ENCODE data around the gene GCM1.
"Not testable (repeated sequence)": the region's sequence is repeated elsewhere in the genome, so short reads cannot be mapped to it uniquely, and the experiment has no call there.

The GCM1 gene

GRCh38 chr6:53172468-53172803 is 23.8 kb upstream of the GCM1 start:
- H3K27ac ChIP-seq = no peak overlapping the region
- H3K4me2 ChIP-seq = peak overlapping the region; percentile 53
- no peaks in the 10 kb centered on the region for H3K27me3 ChIP-seq
- TF ChIP-seq Cebpa-rat (IDR thresholded peaks at IDR 0.05) = no peak
- no peaks in the 10 kb centered on the region for H3K36me3 ChIP-seq
- peaks cover 6% of the 10 kb centered on the region; the same call in 1 of the 2 replicates for H3K4me1 ChIP-seq
- H3K9ac ChIP-seq = no peak overlapping the region
- no peaks in the 10 kb centered on the region for H3K9me3 ChIP-seq
- no peak overlapping the region for H3K4me3 ChIP-seq
- H4K20me1 ChIP-seq = no peaks in the 10 kb centered on the region

- no peak overlapping the region for H3K27ac ChIP-seq
- no peak overlapping the region for H3K4me3 ChIP-seq
- H3K36me3 ChIP-seq = no peaks in the 10 kb centered on the region
- TF ChIP-seq Cebpa-rat (IDR thresholded peaks at IDR 0.05) = no peak
- no peaks in the 10 kb centered on the region for H4K20me1 ChIP-seq
- peaks cover 6% of the 10 kb centered on the region; the same call in 1 of the 2 replicates for H3K4me1 ChIP-seq
- no peak overlapping the region for H3K9ac ChIP-seq
- H3K27me3 ChIP-seq = no peaks in the 10 kb centered on the region
- peak overlapping the region; percentile 53 for H3K4me2 ChIP-seq
- H3K9me3 ChIP-seq = no peaks in the 10 kb centered on the region
These were observed 23.2 kb upstream of the GCM1 start for GRCh38 chr6:53171605-53172467.

DNA sequence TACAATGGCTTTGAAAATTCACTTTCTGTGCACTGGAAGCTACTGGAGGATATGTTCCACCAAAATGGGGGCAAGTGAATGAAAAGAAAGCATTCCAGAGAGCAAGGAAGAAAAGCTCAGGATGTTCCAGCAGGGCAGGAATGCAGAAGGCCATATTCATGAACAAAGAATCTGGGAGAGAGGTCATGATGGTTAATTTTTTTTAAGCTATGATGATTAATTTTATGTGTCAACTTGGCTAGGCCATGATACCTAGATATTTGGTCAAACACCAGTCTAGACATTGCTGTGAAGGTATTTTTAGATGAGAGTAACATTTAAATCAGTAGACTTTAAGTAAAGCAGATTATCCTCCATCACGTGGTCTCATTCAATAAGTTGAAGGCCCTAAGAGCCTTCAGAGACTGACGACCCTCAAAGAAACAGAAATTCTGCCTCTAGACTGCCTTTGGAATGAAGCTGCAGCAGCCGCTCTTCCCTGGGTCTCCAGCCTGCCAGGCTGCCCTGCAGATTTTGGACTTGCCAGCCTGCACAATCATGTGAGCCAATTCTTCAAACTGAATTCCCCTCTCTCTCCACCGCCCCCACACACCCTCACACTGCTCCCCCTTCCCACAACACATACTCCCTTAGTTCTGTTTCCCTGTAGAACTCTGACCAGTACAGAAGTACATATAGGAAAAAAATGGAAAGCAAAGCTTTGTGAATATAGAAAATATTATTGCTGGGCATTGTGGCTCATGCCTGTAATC is 20.1 kb upstream of the GCM1 start:
- Histone ChIP-seq H4K20me1 (no peaks in the 10 kb centered on the region), H3K36me3 (no peaks in the 10 kb centered on the region), H3K4me2 (no peak overlapping the region), H3K27me3 (no peaks in the 10 kb centered on the region), H3K4me1 (peaks cover 6% of the 10 kb centered on the region; the same call in 1 of the 2 replicates), H3K4me3 (no peak overlapping the region), H3K9ac (no peak overlapping the region), H3K9me3 (peaks cover 6% of the 10 kb centered on the region), H3K27ac (no peak overlapping the region)
- TF ChIP-seq Cebpa-rat (IDR thresholded peaks at IDR 0.05) = no peak

- Histone ChIP-seq H3K9ac (no peak overlapping the region), H3K27me3 (no peaks in the 10 kb centered on the region), H4K20me1 (no peaks in the 10 kb centered on the region), H3K4me3 (no peak overlapping the region), H3K27ac (no peak overlapping the region), H3K9me3 (peaks cover 11% of the 10 kb centered on the region), H3K4me1 (0 out of 2 replicates have a peak, but pooled peaks cover 5% of the 10 kb centered on the region), H3K4me2 (no peak overlapping the region), H3K36me3 (no peaks in the 10 kb centered on the region)
- TF ChIP-seq Cebpa-rat (IDR thresholded peaks at IDR 0.05) = no peak
These were observed 16.7 kb upstream of the GCM1 start for GRCh38 chr6:53165293-53165692.

GRCh38 chr6:53162606-53163005 is 14.0 kb upstream of the GCM1 start:
- H3K27me3 ChIP-seq = no peaks in the 10 kb centered on the region
- no peak for TF ChIP-seq Cebpa-rat (IDR thresholded peaks at IDR 0.05)
- peaks cover 11% of the 10 kb centered on the region for H3K9me3 ChIP-seq
- H3K9ac ChIP-seq = no peak overlapping the region
- no peak overlapping the region for H3K4me3 ChIP-seq
- H3K4me1 ChIP-seq = 0 out of 2 replicates have a peak, but pooled peaks cover 5% of the 10 kb centered on the region
- H3K36me3 ChIP-seq = no peaks in the 10 kb centered on the region
- H4K20me1 ChIP-seq = no peaks in the 10 kb centered on the region
- H3K4me2 ChIP-seq = no peak overlapping the region
- H3K27ac ChIP-seq = no peak overlapping the region

- TF ChIP-seq Cebpa-rat (IDR thresholded peaks at IDR 0.05) = no peak
- no peaks in the 10 kb centered on the region for H4K20me1 ChIP-seq
- H3K27me3 ChIP-seq = no peaks in the 10 kb centered on the region
- no peak overlapping the region for H3K4me2 ChIP-seq
- H3K4me3 ChIP-seq = no peak overlapping the region
- H3K9me3 ChIP-seq = peaks cover 11% of the 10 kb centered on the region
- H3K4me1 ChIP-seq = 0 out of 2 replicates have a peak, but pooled peaks cover 5% of the 10 kb centered on the region
- H3K9ac ChIP-seq = no peak overlapping the region
- H3K36me3 ChIP-seq = no peaks in the 10 kb centered on the region
- H3K27ac ChIP-seq = no peak overlapping the region
These were observed 12.9 kb upstream of the GCM1 start for GRCh38 chr6:53161481-53162009.

GRCh38 chr6:53159558-53159957 is 10.9 kb upstream of the GCM1 start:
- Histone ChIP-seq H3K9ac (no peak overlapping the region), H3K27ac (no peak overlapping the region), H3K36me3 (no peaks in the 10 kb centered on the region), H3K9me3 (peaks cover 11% of the 10 kb centered on the region), H3K4me3 (no peak overlapping the region), H3K4me2 (no peak overlapping the region), H3K4me1 (0 out of 2 replicates have a peak, but pooled peaks cover 5% of the 10 kb centered on the region), H4K20me1 (no peaks in the 10 kb centered on the region), H3K27me3 (no peaks in the 10 kb centered on the region)
- TF ChIP-seq Cebpa-rat (IDR thresholded peaks at IDR 0.05) = no peak

GRCh38 chr6:53158076-53158475 is 9.4 kb upstream of the GCM1 start:
- H3K27ac ChIP-seq, H3K9me3 ChIP-seq, H3K4me1 ChIP-seq, H4K20me1 ChIP-seq, H3K9ac ChIP-seq, H3K27me3 ChIP-seq, H3K4me2 ChIP-seq, H3K36me3 ChIP-seq, H3K4me3 ChIP-seq: not testable (repeated sequence)

DNA sequence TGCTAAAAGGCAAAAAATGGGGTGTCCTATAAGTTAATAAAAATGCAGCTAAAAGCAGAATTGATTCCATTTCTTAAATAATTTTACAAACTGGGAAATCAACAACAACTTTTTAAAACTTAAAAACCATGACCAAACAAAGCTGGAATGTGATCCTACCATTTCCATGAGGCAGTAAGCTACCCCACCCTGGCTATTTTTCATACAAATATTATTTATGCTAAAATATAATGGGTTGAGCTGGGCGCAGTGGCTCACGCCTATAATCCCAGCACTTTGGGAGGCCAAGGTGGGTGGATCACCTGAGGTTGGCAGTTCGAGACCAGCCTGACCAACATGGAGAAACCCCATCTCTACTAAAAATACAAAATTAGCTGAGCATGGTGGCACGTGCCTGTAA is 6.6 kb upstream of the GCM1 start:
- not testable (repeated sequence) for H3K9ac ChIP-seq, H3K4me2 ChIP-seq, H4K20me1 ChIP-seq, H3K4me3 ChIP-seq, H3K27me3 ChIP-seq, H3K36me3 ChIP-seq, H3K9me3 ChIP-seq, H3K27ac ChIP-seq, H3K4me1 ChIP-seq

DNA sequence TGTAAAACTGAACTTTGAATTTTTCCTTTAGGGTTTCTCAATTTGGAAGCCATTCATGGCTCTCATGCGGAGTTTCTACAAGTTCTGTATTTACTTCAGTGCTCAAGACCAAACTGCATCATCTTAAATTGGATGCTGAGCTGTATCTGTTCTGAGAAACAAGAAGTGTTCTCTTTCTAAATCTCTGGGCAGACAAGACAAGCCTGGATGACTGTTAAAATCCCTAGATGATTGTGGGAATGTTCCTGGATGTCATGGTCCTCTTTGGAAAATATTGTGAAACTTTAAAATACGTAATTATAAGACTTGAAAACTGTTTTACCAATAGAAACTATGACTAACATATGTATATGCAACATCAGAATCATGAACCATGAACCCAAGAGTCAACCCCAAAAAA is 6.2 kb upstream of the GCM1 start:
- H3K4me3 ChIP-seq = no peak overlapping the region
- no peaks in the 10 kb centered on the region for H3K27me3 ChIP-seq
- H3K27ac ChIP-seq = no peak overlapping the region
- H4K20me1 ChIP-seq = no peaks in the 10 kb centered on the region
- no peak for TF ChIP-seq Cebpa-rat (IDR thresholded peaks at IDR 0.05)
- no peak overlapping the region for H3K9ac ChIP-seq
- no peaks in the 10 kb centered on the region for H3K36me3 ChIP-seq
- no peaks in the 10 kb centered on the region for H3K4me1 ChIP-seq
- H3K4me2 ChIP-seq = no peak overlapping the region
- no peaks in the 10 kb centered on the region for H3K9me3 ChIP-seq

Measured in BLaER1 (cell line).